Spleen (tissue), 11 donors: Measurements from ENCODE around the gene RAB5B. TPM values are rescaled to one million over a fixed set of nuclear protein-coding genes. Genes with fewer than 3 reads are reported as not detected.
"Not testable (repeated sequence)": the region's sequence is repeated elsewhere in the genome, so short reads cannot be mapped to it uniquely, and the experiment has no call there.

Experiments used
- DNase-seq: peaks from one replicate; pipeline ENCODE4 v3.0.0-alpha.2; 2020
- H3K27ac ChIP-seq, 8 donors: fragments of 200-600 bp; sonication (generic) in 7 of 8; 1 replicate in 4 of 8; 2 replicates in 4 of 8; pipeline versions ENCODE4 v1.5.0 to v1.8.0; 2016 to 2021; ENCODE audit warnings: inconsistent platforms in 4 of 8, mild to moderate bottlenecking in 4 of 8, moderate library complexity in 1 of 8
- H3K27me3 ChIP-seq, 7 donors: fragments of 200-600 bp; sonication (generic) in 6 of 7; replicated peaks in 1 of 7; 1 replicate in 4 of 7; 2 replicates in 3 of 7; pipeline versions ENCODE4 v1.5.0 to v1.8.0; 2016 to 2021; ENCODE audit warnings: inconsistent platforms in 3 of 7, mild to moderate bottlenecking in 1 of 7
- H3K36me3 ChIP-seq, 6 donors: fragments of 200-600 bp; sonication (generic) in 5 of 6; 1 replicate in 4 of 6; 2 replicates in 2 of 6; pipeline versions ENCODE4 v1.5.0 to v1.8.0; 2016 to 2021; ENCODE audit warnings: inconsistent platforms in 2 of 6
- H3K4me1 ChIP-seq, 6 donors: fragments of 200-600 bp; sonication (generic) in 5 of 6; 1 replicate in 3 of 6; 2 replicates in 3 of 6; pipeline versions ENCODE4 v1.5.0 to v1.8.0; 2016 to 2021; ENCODE audit warnings: inconsistent platforms in 3 of 6
- H3K4me3 ChIP-seq, 8 donors: fragments of 200-600 bp; sonication (generic) in 7 of 8; 1 replicate in 4 of 8; 2 replicates in 4 of 8; pipeline versions ENCODE4 v1.5.0 to v1.8.0; 2016 to 2021; ENCODE audit warnings: inconsistent platforms in 4 of 8, mild to moderate bottlenecking in 4 of 8, moderate library complexity in 2 of 8
- H3K9me3 ChIP-seq, 8 donors: fragments of 200-600 bp; sonication (generic) in 7 of 8; 1 replicate in 4 of 8; 2 replicates in 4 of 8; pipeline versions ENCODE4 v1.5.0 to v1.8.0; 2016 to 2021; ENCODE audit warnings: inconsistent platforms in 4 of 8
- POLR2A ChIP-seq, 3 donors: fragments of 450-650 bp; IDR thresholded peaks; one replicate each; pipeline ENCODE4 v1.5.1; 2017; ENCODE audit warnings: antibody characterized with exemption in 3 of 3, mild to moderate bottlenecking in 1 of 3
- POLR2AphosphoS5 ChIP-seq, 3 donors: sonication (generic); formaldehyde crosslinking; IDR thresholded peaks; one replicate each; pipeline ENCODE4 v1.5.1; 2017; ENCODE audit warnings: antibody characterized with exemption in 3 of 3
- WGBS, 5 donors: extraction: QIAGEN DNeasy Blood & Tissue Kit in 3 of 5; methylation state at CpG; one replicate each; pipeline versions ENCODE4 v1.1.5 to v1.1.7; 2013 to 2018; 5-methylcytosine and 5-hydroxymethylcytosine counted together
- intact Hi-C: fragments of 100-400 bp; cut with DNase I; formaldehyde crosslinking; loops from one replicate; pipeline ENCODE4 v1.15.0; 2023; ENCODE audit warnings: low total_unique reads
- polyA plus RNA-seq, 3 donors: library from polyadenylated mRNA; stranded (reverse); fragments of 200-250 nt; gene quantifications; one replicate each; pipeline ENCODE4 v1.2.1, GENCODE V29; 2013
- total RNA-seq, 7 donors: library from RNA; depleted of rRNA in 3 of 7; stranded (reverse); fragments of >200 nt in 3 of 7; fragmentation: NEBNext Ultra II Directional in 4 of 7; extraction: Animal tissue kit (Norgen Biotek cat#: 25700) in 4 of 7; gene quantifications; one replicate each; pipeline versions ENCODE4 v1.1.0 to v1.2.1, GENCODE V29; 2016 to 2021
- TF ChIP-seq, protein P1 (sequence below), 11 experiments: fragments of 200-600 bp in 7 of 11; fragments of 450-650 bp in 4 of 11; sonication (generic) in 4 of 11; IDR thresholded peaks in 8 of 11; conservative IDR thresholded peaks in 3 of 11; 1 replicate in 7 of 11; 2 replicates in 4 of 11; pipeline versions ENCODE4 v1.4.0 to v1.8.0; 2016 to 2021; ENCODE audit warnings: antibody characterized with exemption in 11 of 11, inconsistent platforms in 4 of 11, mild to moderate bottlenecking in 1 of 11
- donor health status: healthy with polysubstance abuse.
- donor health status: DM: no; HTN: no; CAD: no; lungs with moderate emphysema.
- donor health status: DM: no; HTN: no; CAD: no.
- donor health status: Bipolar disorder and iron deficiency.
- donor health status: healthy.
- donor health status: DM: no; HTN: no; CAD: no.
- donor health status: DM: yes; HTN: yes; CAD: no.

The RAB5B gene
- total and polyA plus RNA-seq, 10 donors, result 30.9 to 101 (median 81.4) TPM

DNA sequence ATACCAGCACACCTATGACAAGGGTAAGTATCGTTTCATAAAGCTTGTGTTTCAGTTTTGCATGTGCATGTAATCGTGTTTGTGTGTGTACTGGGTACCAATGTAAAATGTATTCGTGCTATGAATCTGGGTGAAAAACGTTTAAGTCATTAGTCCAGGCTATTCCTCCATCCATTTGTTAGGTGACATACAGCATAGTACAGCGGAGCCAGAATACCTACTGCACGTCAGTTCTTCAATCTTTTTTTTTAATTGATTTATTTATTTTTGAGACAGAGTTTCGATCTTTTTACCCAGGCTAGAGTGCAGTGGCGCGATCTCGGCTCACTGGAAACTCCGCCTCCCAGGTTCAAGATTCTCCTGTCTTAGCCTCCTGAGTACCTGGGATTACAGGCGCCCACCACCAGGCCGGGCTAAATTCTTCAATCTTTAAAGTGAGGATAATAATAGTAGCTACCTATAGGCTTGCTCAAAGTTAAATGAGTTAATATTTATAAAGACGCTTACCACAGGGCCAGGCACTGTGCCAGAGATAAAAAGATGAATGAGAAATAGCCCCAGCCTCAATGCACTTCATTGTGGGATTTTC, 67.2 kb downstream of the RAB5B start:
- no peaks in the 10 kb centered on the region for H3K27me3 ChIP-seq
- peaks cover 0 to 46% (median 29%) of the 10 kb centered on the region in 6 donors for H3K36me3 ChIP-seq
- peaks cover 15 to 35% (median 26%) of the 10 kb centered on the region in 6 donors for H3K4me1 ChIP-seq
- intact Hi-C loops, result loop anchor here (5.0 kb wide), 2 partner anchors 44 to 299 kb away; partner anchors contain the start of genes GDF11 and SUOX
- H3K9me3 ChIP-seq, result no peaks in the 10 kb centered on the region
- H3K27ac ChIP-seq, result peak overlapping the region; percentile 90 to 99 (median 96)
- peak overlapping the region; percentile 70 to 96 (median 82) for H3K4me3 ChIP-seq
- WGBS, 5 donors, result 69 to 77% (median 73%) methylated on average over 14 of the region's 14 CpGs
- peak; percentile 73 for DNase-seq
- TF ChIP-seq POLR2A (IDR thresholded peaks at IDR 0.05) (no peak), POLR2AphosphoS5 (IDR thresholded peaks at IDR 0.05) (no peak)
- TF ChIP-seq, protein P1, sequence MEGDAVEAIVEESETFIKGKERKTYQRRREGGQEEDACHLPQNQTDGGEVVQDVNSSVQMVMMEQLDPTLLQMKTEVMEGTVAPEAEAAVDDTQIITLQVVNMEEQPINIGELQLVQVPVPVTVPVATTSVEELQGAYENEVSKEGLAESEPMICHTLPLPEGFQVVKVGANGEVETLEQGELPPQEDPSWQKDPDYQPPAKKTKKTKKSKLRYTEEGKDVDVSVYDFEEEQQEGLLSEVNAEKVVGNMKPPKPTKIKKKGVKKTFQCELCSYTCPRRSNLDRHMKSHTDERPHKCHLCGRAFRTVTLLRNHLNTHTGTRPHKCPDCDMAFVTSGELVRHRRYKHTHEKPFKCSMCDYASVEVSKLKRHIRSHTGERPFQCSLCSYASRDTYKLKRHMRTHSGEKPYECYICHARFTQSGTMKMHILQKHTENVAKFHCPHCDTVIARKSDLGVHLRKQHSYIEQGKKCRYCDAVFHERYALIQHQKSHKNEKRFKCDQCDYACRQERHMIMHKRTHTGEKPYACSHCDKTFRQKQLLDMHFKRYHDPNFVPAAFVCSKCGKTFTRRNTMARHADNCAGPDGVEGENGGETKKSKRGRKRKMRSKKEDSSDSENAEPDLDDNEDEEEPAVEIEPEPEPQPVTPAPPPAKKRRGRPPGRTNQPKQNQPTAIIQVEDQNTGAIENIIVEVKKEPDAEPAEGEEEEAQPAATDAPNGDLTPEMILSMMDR (IDR thresholded peaks at IDR 0.05 in 8 of 11, conservative IDR thresholded peaks at IDR 0.05 in 3 of 11), result no peak

DNA sequence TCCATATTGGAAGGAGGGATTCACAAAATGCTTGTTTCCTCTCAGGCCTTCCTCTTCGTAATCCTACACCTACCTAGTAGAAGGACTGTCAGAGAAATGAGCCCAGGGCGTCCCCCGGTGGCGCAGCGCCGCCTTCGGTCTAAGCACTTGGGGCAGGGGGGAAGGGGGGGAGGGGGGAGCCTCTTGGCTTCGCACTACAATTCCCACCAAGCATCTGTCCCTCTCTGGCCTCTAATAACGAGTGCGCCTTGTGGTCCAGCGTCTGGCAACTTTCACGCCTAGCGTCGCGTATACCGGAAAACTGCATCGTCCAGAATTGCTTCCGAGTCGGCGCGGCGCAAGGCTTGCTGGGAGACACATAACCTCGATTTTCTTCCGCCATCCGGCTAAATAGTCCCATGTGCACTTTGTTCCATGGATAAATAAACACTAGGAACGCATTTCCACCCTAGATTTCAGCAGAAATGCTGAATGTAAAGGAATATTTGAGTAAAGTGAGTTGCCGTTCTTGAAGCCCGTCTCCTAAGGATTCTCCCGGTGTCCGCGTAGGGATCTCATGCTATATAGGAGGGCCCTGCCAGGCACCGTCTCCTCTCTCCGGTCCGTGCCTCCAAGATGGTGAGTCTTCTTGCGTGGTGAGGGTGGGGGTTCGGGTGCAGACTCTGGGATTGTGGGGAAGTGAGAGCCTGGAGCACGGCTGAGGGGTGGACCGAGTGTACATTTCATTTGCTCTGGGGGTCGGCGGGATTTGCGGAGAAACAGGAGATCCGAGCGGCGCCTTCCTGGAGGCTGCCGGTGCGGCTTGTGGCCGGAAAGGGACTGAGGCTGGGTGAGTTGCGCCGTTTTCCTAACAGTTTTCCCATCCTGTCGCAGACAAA, 67.9 kb downstream of the RAB5B start, which contains the start of gene RPS26:
Gene RPS26 (plus strand): TSS at position 367 of the 878 bp plus-strand sequence. CDS start 249 bp downstream, at position 616.
- Histone ChIP-seq H3K9me3 (no peaks in the 10 kb centered on the region), H3K27me3 (no peaks in the 10 kb centered on the region), H3K4me3 (peak within 1 kb of the TSS; percentile 70 to 96 (median 82)), H3K4me1 (peaks cover 15 to 38% (median 31%) of the 10 kb centered on the region in 6 donors), H3K36me3 (peaks cover 0 to 42% (median 29%) of the 10 kb centered on the region in 6 donors), H3K27ac (peak within 1 kb of the TSS; percentile 90 to 99 (median 96))
- TF ChIP-seq POLR2AphosphoS5 (IDR thresholded peaks at IDR 0.05) (peak; percentile 92 to 99 (median 94)), POLR2A (IDR thresholded peaks at IDR 0.05) (peak; percentile 60 to 87 (median 78))
- TF ChIP-seq, protein P1 (IDR thresholded peaks at IDR 0.05 in 8 of 11, conservative IDR thresholded peaks at IDR 0.05 in 3 of 11), result peak in 9 of 11 experiments; percentile 25 to 80 (median 61)
- 0 to 1% (median 0%) methylated on average over 44 to 50 of the region's 50 CpGs for WGBS, 5 donors
- intact Hi-C loops, result loop anchor here (5.0 kb wide), 2 partner anchors 44 to 299 kb away; partner anchors contain the start of genes GDF11 and SUOX
- DNase-seq, result peak; percentile 96

DNA sequence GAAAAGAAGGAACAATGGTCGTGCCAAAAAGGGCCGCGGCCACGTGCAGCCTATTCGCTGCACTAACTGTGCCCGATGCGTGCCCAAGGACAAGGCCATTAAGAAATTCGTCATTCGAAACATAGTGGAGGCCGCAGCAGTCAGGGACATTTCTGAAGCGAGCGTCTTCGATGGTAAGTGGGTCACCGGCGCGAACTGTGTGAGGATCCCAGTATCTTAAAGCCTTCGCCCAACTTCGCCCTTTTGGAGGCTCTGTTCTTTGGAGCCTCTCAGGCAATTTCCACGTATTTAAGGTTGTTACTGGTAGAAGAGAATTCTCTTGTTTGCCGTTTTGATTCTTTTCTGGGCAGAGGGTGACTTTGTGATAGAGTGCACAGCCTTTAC, 68.5 kb downstream of the RAB5B start:
- not testable (repeated sequence) for DNase-seq
- WGBS, 5 donors, result 0 to 3% (median 2%) methylated on average over 13 to 20 of the region's 20 CpGs

DNA sequence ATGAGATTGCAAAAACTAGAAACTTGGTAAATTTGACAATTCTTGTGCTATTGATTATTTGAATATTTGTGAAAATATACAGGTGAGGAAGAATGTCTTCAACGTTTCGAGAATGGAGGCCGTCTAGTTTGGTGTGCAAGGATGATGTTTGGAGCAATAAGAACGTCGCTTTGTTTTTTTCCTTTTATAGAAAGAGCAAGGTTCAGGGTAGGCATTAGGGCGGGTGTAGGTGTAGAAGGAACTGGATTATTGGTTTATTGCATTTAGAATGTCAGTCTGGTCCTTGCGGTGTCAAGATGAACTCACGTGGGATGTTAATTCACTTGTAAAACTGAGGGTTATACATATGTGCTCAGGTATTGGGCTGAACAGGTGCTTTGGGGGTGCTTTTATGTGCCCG, 69.0 kb downstream of the RAB5B start:
- H3K9me3 ChIP-seq, result no peaks in the 10 kb centered on the region
- H3K4me1 ChIP-seq, result peaks cover 15 to 46% (median 37%) of the 10 kb centered on the region in 6 donors
- intact Hi-C loops, result loop anchor here (5.0 kb wide), 2 partner anchors 46 to 301 kb away; partner anchors contain the start of genes GDF11 and SUOX
- TF ChIP-seq, protein P1 (IDR thresholded peaks at IDR 0.05 in 8 of 11, conservative IDR thresholded peaks at IDR 0.05 in 3 of 11), result no peak
- TF ChIP-seq POLR2A (IDR thresholded peaks at IDR 0.05), result no peak
- H3K27ac ChIP-seq, result peak overlapping the region; percentile 90 to 99 (median 96)
- no peaks in the 10 kb centered on the region for H3K27me3 ChIP-seq
- peaks cover 0 to 38% (median 29%) of the 10 kb centered on the region in 6 donors for H3K36me3 ChIP-seq
- H3K4me3 ChIP-seq, result peak overlapping the region; percentile 70 to 96 (median 82)
- WGBS, 5 donors, result 37 to 49% (median 40%) methylated on average over 9 of the region's 9 CpGs
- no peak for DNase-seq

More for the DNA sequence above, 68.5 kb downstream of the RAB5B start:
- H3K9me3 ChIP-seq, H3K27me3 ChIP-seq: not testable (repeated sequence)
- Histone ChIP-seq H3K36me3 (peaks cover 0 to 38% (median 29%) of the 10 kb centered on the region in 6 donors), H3K4me3 (peak overlapping the region; percentile 70 to 96 (median 82)), H3K4me1 (peaks cover 15 to 45% (median 37%) of the 10 kb centered on the region in 6 donors), H3K27ac (peak overlapping the region; percentile 90 to 99 (median 96))
- intact Hi-C loops, result loop anchor here (5.0 kb wide), 2 partner anchors 45 to 300 kb away; partner anchors contain the start of genes GDF11 and SUOX
